H9 (cell line): ENCODE results near the gene IGFLR1. TPM values are rescaled to one million over a fixed set of nuclear protein-coding genes. Genes with fewer than 3 reads are reported as not detected.

Experiments
- DNase-seq: peaks from one replicate; pipeline ENCODE4 v3.0.0-alpha.2; 2017
- H2AFZ ChIP-seq: one replicate; pipeline ENCODE4 v1.6.1; 2013; ENCODE audit warnings: mild to moderate bottlenecking, low read length, control low read depth, moderate library complexity
- H2AK5ac ChIP-seq: 2 replicates; pipeline ENCODE4 v1.6.1; 2013; ENCODE audit warnings: low read length, control low read depth, mixed read lengths; ENCODE audit not compliant: insufficient read length
- H2BK120ac ChIP-seq: one replicate; pipeline ENCODE4 v1.6.1; 2013; ENCODE audit warnings: low read depth, mild to moderate bottlenecking, low read length, control low read depth, inconsistent platforms; ENCODE audit not compliant: poor library complexity, severe bottlenecking
- H2BK12ac ChIP-seq: 2 replicates; pipeline ENCODE4 v1.6.1; 2013; ENCODE audit warnings: low read length, control low read depth, mixed read lengths, low read depth; ENCODE audit not compliant: insufficient read length
- H2BK15ac ChIP-seq: 2 replicates; pipeline ENCODE4 v1.6.1; 2013; ENCODE audit warnings: low read depth, low read length, control low read depth
- H2BK20ac ChIP-seq: one replicate; pipeline ENCODE4 v1.6.1; 2013; ENCODE audit warnings: low read depth, mild to moderate bottlenecking, low read length, control low read depth, inconsistent platforms; ENCODE audit not compliant: poor library complexity, severe bottlenecking
- H2BK5ac ChIP-seq: 2 replicates; pipeline ENCODE4 v1.6.1; 2013; ENCODE audit warnings: low read length, control low read depth, mixed read lengths; ENCODE audit not compliant: insufficient read length
- H3K14ac ChIP-seq: 2 replicates; pipeline ENCODE4 v1.6.1; 2013; ENCODE audit warnings: low read length, control low read depth; ENCODE audit not compliant: insufficient read depth
- H3K18ac ChIP-seq: 2 replicates; pipeline ENCODE4 v1.6.1; 2013; ENCODE audit warnings: low read depth, mild to moderate bottlenecking, mixed read lengths, low read length, control low read depth; ENCODE audit not compliant: insufficient read length
- H3K23ac ChIP-seq: 2 replicates; pipeline ENCODE4 v1.6.1; 2013; ENCODE audit warnings: low read length, control low read depth, mixed read lengths, low read depth; ENCODE audit not compliant: insufficient read length
- H3K23me2 ChIP-seq: 2 replicates; pipeline ENCODE4 v1.6.1; 2013; ENCODE audit warnings: low read depth, mild to moderate bottlenecking, mixed read lengths, low read length, control low read depth; ENCODE audit not compliant: insufficient read length, poor library complexity, severe bottlenecking
- H3K27ac ChIP-seq: 2 replicates; pipeline ENCODE4 v1.5.1; 2013; ENCODE audit warnings: low read length, control low read depth, mixed read lengths, low read depth; ENCODE audit not compliant: insufficient read length
- H3K27me3 ChIP-seq: 2 replicates; pipeline ENCODE4 v1.6.1; 2013; ENCODE audit warnings: low read length, control low read depth, inconsistent platforms; ENCODE audit not compliant: insufficient read depth
- H3K4ac ChIP-seq: 2 replicates; pipeline ENCODE4 v1.6.1; 2013; ENCODE audit warnings: low read depth, mild to moderate bottlenecking, control low read depth, inconsistent platforms, low read length, moderate library complexity
- H3K4me1 ChIP-seq: 2 replicates; pipeline ENCODE4 v1.6.1; 2013; ENCODE audit warnings: low read length, control low read depth, inconsistent platforms; ENCODE audit not compliant: insufficient read depth
- H3K4me2 ChIP-seq: 2 replicates; pipeline ENCODE4 v1.6.1; 2013; ENCODE audit warnings: low read length, control low read depth, mixed read lengths; ENCODE audit not compliant: insufficient read length, insufficient read depth
- H3K56ac ChIP-seq: 2 replicates; pipeline ENCODE4 v1.6.1; 2013; ENCODE audit warnings: low read depth, mild to moderate bottlenecking, mixed read lengths, low read length, control low read depth; ENCODE audit not compliant: insufficient read length
- H3K79me1 ChIP-seq: 2 replicates; pipeline ENCODE4 v1.6.1; 2013; ENCODE audit warnings: low read depth, mild to moderate bottlenecking, moderate library complexity, low read length, control low read depth, inconsistent platforms; ENCODE audit not compliant: insufficient read depth, poor library complexity, severe bottlenecking
- H3K79me2 ChIP-seq: 2 replicates; pipeline ENCODE4 v1.6.1; 2013; ENCODE audit warnings: low read length, control low read depth, inconsistent platforms; ENCODE audit not compliant: insufficient read depth
- H3K9ac ChIP-seq: 2 replicates; pipeline ENCODE4 v1.6.1; 2013; ENCODE audit warnings: low read length, control low read depth, mixed read lengths; ENCODE audit not compliant: insufficient read length; ENCODE audit errors: extremely low read depth
- H3K9me3 ChIP-seq: one replicate; pipeline ENCODE4 v1.6.1; 2013; ENCODE audit warnings: low read depth, low read length, inconsistent platforms; ENCODE audit not compliant: control insufficient read depth
- H3T11ph ChIP-seq: one replicate; pipeline ENCODE4 v1.6.1; 2013; ENCODE audit warnings: mild to moderate bottlenecking, low read length, control low read depth, inconsistent platforms
- H4K20me1 ChIP-seq: one replicate; pipeline ENCODE4 v1.6.1; 2013; ENCODE audit not compliant: control insufficient read depth, insufficient read length, insufficient read depth
- H4K5ac ChIP-seq: 2 replicates; pipeline ENCODE4 v1.6.1; 2013; ENCODE audit warnings: low read depth, mild to moderate bottlenecking, mixed read lengths, low read length, control low read depth; ENCODE audit not compliant: insufficient read length
- H4K8ac ChIP-seq: replicated peaks from 2 replicates; pipeline ENCODE4 v1.6.1; 2013; ENCODE audit warnings: low read length, control low read depth, mixed read lengths, low read depth; ENCODE audit not compliant: insufficient read length
- H4K91ac ChIP-seq: 2 replicates; pipeline ENCODE4 v1.6.1; 2013; ENCODE audit warnings: low read depth, mild to moderate bottlenecking, moderate library complexity, mixed read lengths, low read length, control low read depth; ENCODE audit not compliant: insufficient read length
- H3K27ac Mint-ChIP-seq, 3 experiments: 2 replicates in 2 of 3; 3 replicates in 1 of 3; pipeline ENCODE4 v1.8.0; 2020 to 2021; ENCODE audit warnings: mixed read lengths in 3 of 3, mild to moderate bottlenecking in 1 of 3, moderate library complexity in 1 of 3
- H3K27me3 Mint-ChIP-seq: 2 replicates; pipeline ENCODE4 v1.8.0; 2021; ENCODE audit warnings: low read depth, mild to moderate bottlenecking, moderate library complexity, mixed read lengths
- H3K36me3 Mint-ChIP-seq, 3 experiments: 2 replicates in 2 of 3; 3 replicates in 1 of 3; pipeline ENCODE4 v1.8.0; 2020 to 2021; ENCODE audit warnings: low read depth in 3 of 3, mixed read lengths in 3 of 3; ENCODE audit not compliant: insufficient read depth in 1 of 3
- H3K4me1 Mint-ChIP-seq, 2 experiments: 2 replicates each; pipeline ENCODE4 v1.8.0; 2020; ENCODE audit warnings: mixed read lengths in 2 of 2
- H3K4me3 Mint-ChIP-seq, 2 experiments: 2 replicates in 1 of 2; 3 replicates in 1 of 2; pipeline ENCODE4 v1.8.0; 2020 to 2021; ENCODE audit warnings: mild to moderate bottlenecking in 2 of 2, mixed read lengths in 2 of 2, moderate library complexity in 1 of 2
- H3K9me3 Mint-ChIP-seq, 2 experiments: 2 replicates in 1 of 2; 3 replicates in 1 of 2; pipeline ENCODE4 v1.8.0; 2020; ENCODE audit warnings: mild to moderate bottlenecking in 2 of 2, mixed read lengths in 2 of 2, moderate library complexity in 1 of 2
- CTCF ChIP-seq: fragments of 200-600 bp; sonication (generic); conservative IDR thresholded peaks from 3 replicates; pipeline ENCODE4 v1.8.0; 2021; ENCODE audit warnings: antibody characterized with exemption, mild to moderate bottlenecking
- WGBS: extraction: QIAGEN DNeasy Blood & Tissue Kit; methylation state at CpG from one replicate; pipeline ENCODE4 v1.1.7; 2013; ENCODE audit warnings: missing lambda C conversion rate, low lambda C conversion rate, mixed read lengths; ENCODE audit not compliant: insufficient read length; ENCODE audit errors: extremely low coverage; 5-methylcytosine and 5-hydroxymethylcytosine counted together
- total RNA-seq: library from RNA; stranded (reverse); gene quantifications from 2 replicates; pipeline ENCODE4 v1.2.1, GENCODE V29; 2021

The IGFLR1 gene
- total RNA-seq, 1 experiment from 2014 or later, result 2.9 TPM

- no peak for TF ChIP-seq CTCF
- Histone ChIP-seq H3T11ph (no peak overlapping the region), H3K79me2 (no peaks in the 10 kb centered on the region), H3K9ac (no peak overlapping the region), H3K27ac (no peak overlapping the region), H3K27me3 (no peaks in the 10 kb centered on the region), H3K4ac (no peak overlapping the region), H2AFZ (no peak overlapping the region), H4K8ac (no peak overlapping the region), H3K23ac (no peak overlapping the region), H3K4me2 (no peak overlapping the region), H2BK20ac (no peak overlapping the region), H4K91ac (no peak overlapping the region), H2BK120ac (no peak overlapping the region), H2BK12ac (no peak overlapping the region), H3K79me1 (no peaks in the 10 kb centered on the region), H2AK5ac (no peak overlapping the region), H3K4me1 (no peaks in the 10 kb centered on the region), H3K9me3 (no peaks in the 10 kb centered on the region), H4K5ac (no peak overlapping the region), H4K20me1 (no peaks in the 10 kb centered on the region), H3K23me2 (no peaks in the 10 kb centered on the region), H2BK15ac (no peak overlapping the region), H3K14ac (no peak overlapping the region), H3K56ac (no peak overlapping the region), H3K18ac (no peak overlapping the region), H2BK5ac (no peak overlapping the region)
- Mint-ChIP-seq H3K27ac (peak overlapping the region in 1 of 3 experiments; percentile 73; a peak in 4 of 7 replicates), H3K27me3 (no peaks in the 10 kb centered on the region), H3K36me3 (peaks cover 53 to 78% (median 73%) of the 10 kb centered on the region in 3 experiments), H3K4me3 (no peak overlapping the region; a peak in 1 of 5 replicates), H3K9me3 (no peaks in the 10 kb centered on the region), H3K4me1 (peaks cover 0 to under 1% of the 10 kb centered on the region in 2 experiments; a peak in 1 of 4 replicates)
- DNase-seq, result no peak
- WGBS, result no CpG with 5 or more reads among the region's 8 CpGs
Measured at GRCh38 chr19:35734273-35734672, 8.0 kb downstream of the IGFLR1 start.
